ENCODE results near the gene OR10A6. TPM values are rescaled to one million over a fixed set of nuclear protein-coding genes. Genes with fewer than 3 reads are reported as not detected.

OR10A6 gene
- total RNA-seq, 1 experiment from 2014 or later, result not detected

- H3K4me3 Mint-ChIP-seq (ENCODE audit: low read depth, unreplicated experiment), result no peak overlapping the region
- H3K27me3 Mint-ChIP-seq (ENCODE audit: unreplicated experiment), result peaks cover 44% of the 10 kb centered on the region
- intact Hi-C loops (cut with micrococcal nuclease; ENCODE audit: unreplicated experiment), result no loop called here
- BruUV-seq (replicated peaks), result no TSS peak
- no peaks in the 10 kb centered on the region for H3K36me3 Mint-ChIP-seq (ENCODE audit: insufficient read depth, unreplicated experiment)
- TF ChIP-seq, protein P1, sequence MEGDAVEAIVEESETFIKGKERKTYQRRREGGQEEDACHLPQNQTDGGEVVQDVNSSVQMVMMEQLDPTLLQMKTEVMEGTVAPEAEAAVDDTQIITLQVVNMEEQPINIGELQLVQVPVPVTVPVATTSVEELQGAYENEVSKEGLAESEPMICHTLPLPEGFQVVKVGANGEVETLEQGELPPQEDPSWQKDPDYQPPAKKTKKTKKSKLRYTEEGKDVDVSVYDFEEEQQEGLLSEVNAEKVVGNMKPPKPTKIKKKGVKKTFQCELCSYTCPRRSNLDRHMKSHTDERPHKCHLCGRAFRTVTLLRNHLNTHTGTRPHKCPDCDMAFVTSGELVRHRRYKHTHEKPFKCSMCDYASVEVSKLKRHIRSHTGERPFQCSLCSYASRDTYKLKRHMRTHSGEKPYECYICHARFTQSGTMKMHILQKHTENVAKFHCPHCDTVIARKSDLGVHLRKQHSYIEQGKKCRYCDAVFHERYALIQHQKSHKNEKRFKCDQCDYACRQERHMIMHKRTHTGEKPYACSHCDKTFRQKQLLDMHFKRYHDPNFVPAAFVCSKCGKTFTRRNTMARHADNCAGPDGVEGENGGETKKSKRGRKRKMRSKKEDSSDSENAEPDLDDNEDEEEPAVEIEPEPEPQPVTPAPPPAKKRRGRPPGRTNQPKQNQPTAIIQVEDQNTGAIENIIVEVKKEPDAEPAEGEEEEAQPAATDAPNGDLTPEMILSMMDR (IDR thresholded peaks at IDR 0.05; ENCODE audit: unreplicated experiment), result no peak
- CTCF ChIA-PET, result no interaction called here
- H3K4me1 Mint-ChIP-seq (ENCODE audit: low read depth, unreplicated experiment), result peaks cover 9% of the 10 kb centered on the region
- DNase-seq, result no peak
- peaks cover 6% of the 10 kb centered on the region for H3K9me3 Mint-ChIP-seq (ENCODE audit: low read depth, unreplicated experiment)
- no peak overlapping the region for H3K27ac Mint-ChIP-seq (ENCODE audit: unreplicated experiment)
Observed at GRCh38 chr11:7941146-7941545, 10.1 kb upstream of the OR10A6 start.

GRCh38 chr11:7936615-7937014 is 5.5 kb upstream of the OR10A6 start:
- H3K36me3 Mint-ChIP-seq (ENCODE audit: insufficient read depth, unreplicated experiment), result no peaks in the 10 kb centered on the region

GRCh38 chr11:7927635-7928034 is 3.4 kb downstream of the OR10A6 start:
- no peak for DNase-seq
- BruUV-seq (replicated peaks), result no TSS peak

More at GRCh38 chr11:7936615-7937014, 5.5 kb upstream of the OR10A6 start:
- no peak overlapping the region for H3K4me3 Mint-ChIP-seq (ENCODE audit: low read depth, unreplicated experiment)
- peaks cover 35% of the 10 kb centered on the region for H3K27me3 Mint-ChIP-seq (ENCODE audit: unreplicated experiment)
- no peak overlapping the region for H3K27ac Mint-ChIP-seq (ENCODE audit: unreplicated experiment)
- no TSS peak for BruUV-seq (replicated peaks)
- H3K4me1 Mint-ChIP-seq (ENCODE audit: low read depth, unreplicated experiment), result peaks cover 17% of the 10 kb centered on the region
- CTCF ChIA-PET, result no interaction called here
- peaks cover 2% of the 10 kb centered on the region for H3K9me3 Mint-ChIP-seq (ENCODE audit: low read depth, unreplicated experiment)
- peak; percentile 88 for DNase-seq
- TF ChIP-seq, protein P1 (IDR thresholded peaks at IDR 0.05; ENCODE audit: unreplicated experiment), result no peak
- intact Hi-C loops (cut with micrococcal nuclease; ENCODE audit: unreplicated experiment), result no loop called here

GRCh38 chr11:7924536-7924935 is 6.5 kb downstream of the OR10A6 start:
- Mint-ChIP-seq H3K4me3 (ENCODE audit: low read depth, unreplicated experiment) (no peak overlapping the region), H3K4me1 (ENCODE audit: low read depth, unreplicated experiment) (no peaks in the 10 kb centered on the region), H3K9me3 (ENCODE audit: low read depth, unreplicated experiment) (no peaks in the 10 kb centered on the region), H3K27ac (ENCODE audit: unreplicated experiment) (no peak overlapping the region), H3K36me3 (ENCODE audit: insufficient read depth, unreplicated experiment) (no peaks in the 10 kb centered on the region), H3K27me3 (ENCODE audit: unreplicated experiment) (peaks cover 12% of the 10 kb centered on the region)
- DNase-seq, result no peak
- intact Hi-C loops (cut with micrococcal nuclease; ENCODE audit: unreplicated experiment), result no loop called here
- no TSS peak for BruUV-seq (replicated peaks)
- TF ChIP-seq, protein P1 (IDR thresholded peaks at IDR 0.05; ENCODE audit: unreplicated experiment), result no peak
- CTCF ChIA-PET, result interaction anchor here (0.6 kb wide), 1 partner anchor 313 kb away, joined by 3 read pairs; no protein-coding TSS in a partner anchor

More at GRCh38 chr11:7927635-7928034, 3.4 kb downstream of the OR10A6 start:
- Mint-ChIP-seq H3K27ac (ENCODE audit: unreplicated experiment) (no peak overlapping the region), H3K4me3 (ENCODE audit: low read depth, unreplicated experiment) (no peak overlapping the region), H3K27me3 (ENCODE audit: unreplicated experiment) (peaks cover 30% of the 10 kb centered on the region), H3K4me1 (ENCODE audit: low read depth, unreplicated experiment) (no peaks in the 10 kb centered on the region), H3K36me3 (ENCODE audit: insufficient read depth, unreplicated experiment) (no peaks in the 10 kb centered on the region), H3K9me3 (ENCODE audit: low read depth, unreplicated experiment) (no peaks in the 10 kb centered on the region)
- TF ChIP-seq, protein P1 (IDR thresholded peaks at IDR 0.05; ENCODE audit: unreplicated experiment), result no peak
- intact Hi-C loops (cut with micrococcal nuclease; ENCODE audit: unreplicated experiment), result no loop called here
- CTCF ChIA-PET, result no interaction called here
